HG02885 (cell line): ENCODE measurements around the gene TTC33.

Source experiments
- ATAC-seq: cut with Tn5 transposase; IDR thresholded peaks from one replicate; pipeline ENCODE4 v1.9.1; 2021; ENCODE audit warnings: mild to moderate bottlenecking; ENCODE audit not compliant: unreplicated experiment, poor library complexity

The TTC33 gene

GRCh38 chr5:40497573-40497972 lies 258.2 kb downstream of the TTC33 start:
- no peak for ATAC-seq

- ATAC-seq: no peak
These were observed 260.5 kb downstream of the TTC33 start for GRCh38 chr5:40495237-40495635.

DNA sequence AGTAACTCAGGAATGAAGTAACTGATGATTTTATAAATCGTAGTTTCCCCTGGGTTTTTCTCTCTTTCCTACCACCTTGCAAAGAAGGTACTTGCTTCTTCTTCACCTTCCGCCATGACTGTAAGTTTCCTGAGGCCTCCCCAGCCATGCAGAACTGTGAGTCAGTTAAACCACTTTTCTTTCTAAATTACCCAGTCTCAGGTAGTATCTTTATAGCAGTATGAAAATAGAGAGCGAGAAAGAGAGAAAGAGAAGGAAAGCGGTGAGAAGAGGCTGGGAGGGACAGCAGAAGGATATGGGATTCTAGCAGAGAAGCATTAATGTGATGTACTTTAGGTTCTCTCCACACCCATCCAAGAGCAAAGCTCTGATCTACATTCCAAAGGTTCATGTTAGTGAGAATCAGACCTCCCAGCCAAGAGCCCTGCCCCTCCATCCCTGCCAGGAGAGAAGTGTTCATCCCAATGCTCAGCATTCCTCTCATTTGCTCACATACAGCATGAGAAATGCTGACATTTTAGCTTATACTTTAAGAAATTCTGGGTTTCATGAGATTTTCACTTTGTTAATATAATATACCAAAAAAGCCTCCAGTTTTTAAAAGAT lies 261.0 kb downstream of the TTC33 start:
- ATAC-seq: no peak

DNA sequence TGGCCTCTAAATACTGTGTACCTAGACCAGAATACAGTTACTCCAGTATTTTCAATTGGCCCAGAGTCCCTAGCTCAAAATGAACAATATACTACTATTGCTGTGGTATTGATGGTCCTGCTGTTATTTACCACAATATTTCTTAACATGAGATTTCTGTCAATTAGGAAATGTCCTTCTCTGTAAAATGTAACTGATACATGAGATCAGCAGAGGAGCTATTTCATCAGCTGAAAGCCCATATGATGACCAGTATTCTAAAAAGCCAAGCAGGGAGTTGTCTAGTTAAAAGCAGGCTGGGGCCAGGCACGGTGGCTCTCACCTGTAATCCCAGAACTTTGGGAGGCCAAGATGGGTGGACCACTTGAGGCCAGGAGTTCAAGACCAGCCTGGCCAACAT lies 263.7 kb downstream of the TTC33 start:
- no peak for ATAC-seq

GRCh38 chr5:40491644-40492043 lies 264.1 kb downstream of the TTC33 start:
- ATAC-seq: no peak

- ATAC-seq: peak; percentile 51
These were observed 265.2 kb downstream of the TTC33 start for GRCh38 chr5:40490464-40491111.

GRCh38 chr5:40489421-40489820 lies 266.3 kb downstream of the TTC33 start:
- ATAC-seq: no peak

GRCh38 chr5:40486437-40487275 lies 269.1 kb downstream of the TTC33 start:
- peak; percentile 44 for ATAC-seq

DNA sequence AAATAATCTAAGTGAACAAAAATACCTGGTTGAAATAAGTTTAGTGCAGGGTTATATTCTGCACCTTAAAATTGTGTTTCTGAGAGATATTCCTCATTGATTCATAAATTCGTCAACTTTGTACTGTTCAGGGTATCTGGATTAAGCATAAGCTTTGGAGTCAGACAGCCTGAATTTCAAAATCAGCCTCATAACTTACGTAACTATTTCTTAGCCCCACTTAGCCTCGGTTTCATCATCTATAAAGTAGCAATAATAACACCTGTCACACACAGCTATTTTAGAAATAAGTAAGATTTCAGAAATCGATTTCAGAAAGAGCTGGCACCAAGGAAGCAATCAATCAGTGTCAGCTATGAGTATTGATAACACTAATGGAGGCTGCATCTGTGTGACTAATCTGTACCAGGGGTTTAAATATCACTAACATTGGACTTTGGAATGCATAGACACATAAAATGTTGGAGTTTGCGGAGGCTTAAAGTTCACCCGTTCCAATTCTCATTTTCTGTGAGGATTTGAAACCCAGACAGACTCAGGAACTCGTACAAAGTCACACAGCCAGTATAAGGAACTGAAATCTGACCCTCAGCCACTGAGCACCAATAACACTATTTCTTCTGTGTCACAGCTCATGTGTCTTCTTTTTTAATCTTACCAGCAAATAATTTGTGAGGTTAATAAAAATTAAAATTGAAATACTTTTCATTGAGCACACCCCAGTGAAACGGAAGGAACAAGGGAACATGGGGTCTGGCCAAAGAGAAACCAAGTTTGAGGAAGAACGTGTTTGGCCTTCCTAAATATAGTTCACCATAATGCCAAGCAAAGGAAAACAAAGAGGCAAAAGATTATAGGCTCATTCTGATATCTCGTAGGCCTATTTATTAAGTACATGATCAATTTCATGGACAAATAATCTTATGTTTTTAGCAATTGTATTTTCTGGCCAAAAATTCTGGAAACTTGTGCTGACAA lies 270.5 kb downstream of the TTC33 start:
- peak; percentile 53 for ATAC-seq

DNA sequence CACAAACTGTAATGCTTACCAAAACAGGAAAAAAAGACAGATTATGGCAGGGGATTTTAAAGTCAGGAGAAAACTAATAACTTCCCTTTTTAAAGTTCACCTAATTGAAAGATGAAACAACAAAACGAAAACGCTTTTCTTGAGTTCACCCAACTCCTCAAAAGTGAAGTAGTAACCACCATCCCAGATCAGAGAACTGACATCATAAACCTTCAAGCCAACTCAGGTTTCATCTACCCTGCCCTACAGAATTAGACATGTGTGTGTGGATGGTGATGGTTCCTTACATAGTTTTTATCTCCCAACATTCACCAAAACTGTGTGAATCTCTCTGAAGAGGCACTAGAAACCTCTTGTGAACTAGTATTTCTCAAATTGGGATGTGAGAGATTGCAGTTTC lies 271.3 kb downstream of the TTC33 start:
- ATAC-seq: peak; percentile 59

DNA sequence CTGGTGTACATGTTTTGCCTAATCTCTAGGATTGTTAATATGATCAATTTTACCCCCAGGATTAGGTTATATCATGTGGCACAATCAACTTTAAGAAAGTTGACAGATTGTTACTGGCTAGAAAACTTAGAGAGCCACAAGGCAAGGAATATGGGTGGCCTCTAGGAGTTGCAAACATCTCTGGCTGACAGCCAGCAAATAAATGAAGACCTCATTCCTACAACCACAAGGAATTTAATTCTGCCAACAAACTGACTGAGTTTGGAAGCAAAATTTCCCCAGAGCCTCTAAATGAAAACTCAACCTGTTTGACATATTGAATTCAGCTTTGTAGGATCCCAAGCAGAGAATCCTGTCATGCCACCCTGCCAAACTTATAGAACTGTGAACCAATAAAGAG lies 272.4 kb downstream of the TTC33 start:
- no peak for ATAC-seq

DNA sequence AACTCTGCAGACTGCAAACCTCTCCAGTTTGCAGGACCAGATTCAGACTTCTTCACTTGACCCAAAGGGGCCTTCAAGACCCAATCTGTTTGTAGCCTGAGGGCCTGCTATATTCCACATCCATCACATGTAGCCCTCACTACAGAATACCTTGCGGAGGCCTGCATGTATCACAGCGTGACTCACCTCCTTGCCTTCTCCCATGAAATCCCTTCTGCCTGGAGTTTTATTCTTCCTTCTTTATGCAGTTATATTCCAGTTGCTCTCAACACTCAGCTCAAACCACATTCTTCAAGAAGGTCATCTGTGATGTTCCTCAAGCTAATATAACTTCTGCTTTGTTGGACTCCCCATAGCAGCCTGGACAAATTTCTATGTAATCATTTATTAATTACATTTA lies 274.5 kb downstream of the TTC33 start:
- ATAC-seq: no peak

DNA sequence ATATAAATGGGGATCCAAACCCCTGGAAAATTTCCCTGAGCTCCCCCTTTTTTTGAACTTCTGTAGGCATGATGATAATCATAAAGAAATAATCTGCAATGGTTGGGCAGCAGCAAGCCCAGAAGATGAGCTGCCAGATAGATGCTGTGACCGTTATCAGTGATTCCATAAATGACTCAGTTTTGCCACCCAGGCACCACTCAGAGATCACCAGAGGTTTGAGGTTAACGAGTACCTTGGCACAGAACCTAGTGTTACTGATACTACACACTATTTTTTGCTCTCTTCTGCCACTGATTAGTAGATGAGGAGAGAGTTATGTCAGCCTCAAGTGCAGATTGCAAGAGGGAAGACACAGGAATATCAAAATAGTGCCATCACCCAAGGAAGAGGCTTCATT lies 275.4 kb downstream of the TTC33 start:
- ATAC-seq: no peak

DNA sequence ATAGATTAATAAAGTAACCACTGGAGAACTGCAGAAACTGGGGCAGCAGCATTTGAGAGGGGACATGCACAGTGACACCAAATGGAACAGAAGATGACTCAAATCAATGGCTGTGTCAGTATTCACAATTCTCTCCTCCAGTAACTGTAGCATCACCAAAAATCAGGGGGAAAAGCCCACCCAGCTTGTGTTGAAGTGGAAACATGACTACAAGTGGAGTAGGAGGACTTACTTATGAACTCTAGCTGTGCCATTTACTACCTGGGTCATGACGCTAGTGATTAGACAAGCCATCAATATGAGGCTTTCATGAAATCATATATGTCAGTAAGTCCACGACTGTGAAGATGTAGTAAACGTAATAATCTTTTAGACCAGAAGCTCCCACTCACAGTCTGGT lies 275.8 kb downstream of the TTC33 start:
- no peak for ATAC-seq

GRCh38 chr5:40478766-40479165 lies 277.0 kb downstream of the TTC33 start:
- ATAC-seq: no peak

GRCh38 chr5:40477856-40478546 lies 277.8 kb downstream of the TTC33 start:
- ATAC-seq: no peak

- ATAC-seq: no peak
These were observed 280.2 kb downstream of the TTC33 start for GRCh38 chr5:40475561-40475960.

DNA sequence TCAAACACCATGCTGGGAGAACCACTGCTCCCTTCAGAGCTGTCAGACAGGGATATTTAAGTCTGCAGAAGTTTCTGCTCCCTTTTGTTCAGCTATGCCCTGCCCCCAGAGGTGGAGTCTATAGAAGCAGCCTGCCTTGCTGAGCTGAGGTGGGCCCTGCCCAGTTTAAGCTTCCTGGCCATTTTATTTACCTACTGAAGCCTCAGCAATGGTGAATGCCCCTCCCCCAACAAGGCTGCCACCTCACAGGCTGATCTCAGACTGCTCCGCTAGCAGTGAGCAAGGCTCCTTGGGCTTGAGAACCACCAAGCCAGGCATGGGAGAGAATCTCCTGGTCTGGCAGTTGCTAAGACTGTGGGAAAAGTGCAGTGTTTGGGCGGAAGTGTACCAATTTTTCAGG lies 281.5 kb downstream of the TTC33 start:
- ATAC-seq: no peak

GRCh38 chr5:40465416-40465815 lies 290.3 kb downstream of the TTC33 start:
- ATAC-seq: no peak

- ATAC-seq: no peak
These were observed 291.2 kb downstream of the TTC33 start for GRCh38 chr5:40464511-40464910.
